Measurements from ENCODE around the gene AKAP12.
"Not testable (repeated sequence)": the region's sequence is repeated elsewhere in the genome, so short reads cannot be mapped to it uniquely, and the experiment has no call there.

AKAP12 gene

DNA sequence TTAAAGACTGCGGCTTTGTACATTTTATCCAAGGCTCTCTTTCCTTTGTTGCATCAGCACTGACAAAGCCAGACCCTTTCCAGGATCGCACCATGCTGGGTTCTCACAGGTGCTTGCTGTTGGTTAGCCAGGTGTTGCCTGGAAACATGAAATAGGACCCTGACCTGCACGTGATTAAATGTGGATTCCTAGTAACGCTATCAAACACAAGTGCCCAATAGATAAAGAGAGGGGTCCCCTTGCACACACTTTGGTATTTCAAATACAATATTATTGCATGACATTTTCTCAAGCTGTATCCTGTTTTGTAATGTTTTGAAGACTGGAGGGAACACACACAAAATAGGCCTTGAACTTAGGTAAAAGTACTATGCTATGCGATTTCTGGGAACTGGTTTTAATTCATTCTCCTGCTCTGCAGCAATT lies 73.3 kb downstream of the AKAP12 start:
- DNase-seq (ENCODE audit: low spot score) = no peak

- DNase-seq (ENCODE audit: low spot score) = not testable (repeated sequence)
These were observed 75.9 kb downstream of the AKAP12 start for GRCh38 chr6:151315661-151316060.

DNA sequence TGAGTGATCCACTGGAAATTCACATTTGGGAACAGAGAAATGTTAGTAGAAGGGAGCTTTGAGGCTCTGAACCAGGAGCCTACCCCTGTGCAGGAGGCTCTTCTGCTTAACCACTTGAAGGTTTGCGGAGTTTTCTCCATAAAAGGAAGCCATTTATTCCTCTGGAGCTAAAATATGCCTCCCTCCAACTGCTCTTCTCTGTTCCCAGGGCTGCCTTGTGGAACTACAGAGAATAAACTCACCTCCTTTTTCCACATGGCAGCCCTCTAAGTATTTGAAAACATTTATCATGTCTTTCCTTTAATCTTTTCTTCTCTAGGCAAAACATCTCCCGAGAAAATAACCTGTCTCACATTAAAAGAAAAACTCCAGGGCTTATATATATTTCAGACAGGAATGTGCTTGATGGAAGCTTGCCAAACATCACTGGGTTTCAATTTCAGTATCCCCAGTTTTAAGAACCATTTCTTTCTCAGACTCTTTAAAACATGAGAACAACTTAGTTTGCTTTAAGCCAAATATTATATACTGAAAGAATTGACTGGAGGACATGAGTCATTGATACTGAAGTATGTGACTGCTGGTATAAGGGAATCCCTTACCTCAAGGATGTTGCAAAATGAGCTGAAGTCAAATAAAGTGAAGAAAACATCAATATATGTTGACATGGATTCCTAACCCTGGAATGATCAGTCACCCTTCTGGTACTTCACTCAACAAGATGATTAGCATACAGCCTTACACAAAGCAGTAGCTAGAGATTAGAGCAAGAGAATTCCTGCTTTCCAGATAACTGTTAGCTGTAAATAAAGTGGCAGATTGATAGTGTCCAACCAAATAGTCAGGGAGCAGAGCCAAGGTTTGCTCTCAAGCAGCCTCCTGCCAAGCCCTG lies 77.6 kb downstream of the AKAP12 start:
- no peak for DNase-seq (ENCODE audit: low spot score)

- DNase-seq (ENCODE audit: low spot score) = no peak
These were observed 78.2 kb downstream of the AKAP12 start for GRCh38 chr6:151317995-151318365.

GRCh38 chr6:151320140-151320539 lies 80.4 kb downstream of the AKAP12 start:
- no peak for DNase-seq (ENCODE audit: low spot score)

GRCh38 chr6:151321438-151321837 lies 81.7 kb downstream of the AKAP12 start:
- no peak for DNase-seq (ENCODE audit: low spot score)

- no peak for DNase-seq (ENCODE audit: low spot score)
These were observed 82.8 kb downstream of the AKAP12 start for GRCh38 chr6:151322570-151322969.

- DNase-seq (ENCODE audit: low spot score) = peak; percentile 87
These were observed 84.2 kb downstream of the AKAP12 start for GRCh38 chr6:151323791-151324487.

GRCh38 chr6:151324488-151324825 lies 84.7 kb downstream of the AKAP12 start:
- DNase-seq (ENCODE audit: low spot score) = no peak

DNA sequence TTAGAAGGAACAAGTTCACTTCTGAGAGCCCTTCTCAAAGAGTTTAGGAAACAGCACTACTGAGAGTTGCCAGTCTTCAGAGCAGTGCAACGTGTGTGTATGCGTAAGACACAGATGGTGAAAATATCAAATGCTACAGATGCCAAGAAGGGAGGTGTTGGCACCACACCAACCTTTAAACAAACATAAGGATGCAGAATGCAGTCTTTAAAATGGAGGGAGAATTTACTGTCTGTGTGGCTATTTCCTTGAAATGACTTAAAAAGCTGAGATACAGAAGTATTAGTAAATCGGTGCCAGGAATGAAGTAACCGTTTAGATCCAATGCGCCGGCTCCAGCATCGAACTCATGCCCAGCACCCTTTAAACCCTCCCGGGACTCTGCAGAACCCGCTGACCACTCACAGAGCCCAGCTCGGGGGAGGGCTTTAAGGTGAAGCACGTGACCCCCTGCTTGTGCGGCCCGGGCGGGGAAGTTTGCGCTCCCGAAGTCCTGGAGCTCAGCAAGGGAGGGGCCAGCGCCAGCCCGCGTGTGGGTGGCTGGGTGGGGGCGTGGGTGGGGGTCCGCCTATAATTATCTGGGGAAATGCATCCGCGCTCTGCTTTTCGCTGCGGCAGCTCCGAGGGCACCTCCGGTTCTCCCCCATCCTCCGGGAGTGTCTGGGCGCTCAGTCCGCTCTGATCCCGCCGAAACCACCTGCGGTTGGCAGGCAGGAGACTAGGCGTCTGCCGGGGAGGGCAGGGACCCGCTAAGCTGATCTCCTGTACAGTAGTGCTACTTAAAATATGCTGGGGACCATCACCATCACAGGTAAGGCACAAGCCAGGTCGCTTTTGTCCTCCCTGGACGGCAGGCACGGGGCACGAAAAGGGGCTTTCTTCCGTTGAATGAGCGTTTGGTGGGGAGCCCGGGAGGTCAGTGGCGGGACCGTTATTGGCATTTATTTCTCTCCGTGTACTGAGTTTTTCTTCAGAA lies 85.6 kb downstream of the AKAP12 start:
- peak; percentile 76 for DNase-seq (ENCODE audit: low spot score)

- DNase-seq (ENCODE audit: low spot score) = no peak
These were observed 86.5 kb downstream of the AKAP12 start for GRCh38 chr6:151326116-151326825.

DNA sequence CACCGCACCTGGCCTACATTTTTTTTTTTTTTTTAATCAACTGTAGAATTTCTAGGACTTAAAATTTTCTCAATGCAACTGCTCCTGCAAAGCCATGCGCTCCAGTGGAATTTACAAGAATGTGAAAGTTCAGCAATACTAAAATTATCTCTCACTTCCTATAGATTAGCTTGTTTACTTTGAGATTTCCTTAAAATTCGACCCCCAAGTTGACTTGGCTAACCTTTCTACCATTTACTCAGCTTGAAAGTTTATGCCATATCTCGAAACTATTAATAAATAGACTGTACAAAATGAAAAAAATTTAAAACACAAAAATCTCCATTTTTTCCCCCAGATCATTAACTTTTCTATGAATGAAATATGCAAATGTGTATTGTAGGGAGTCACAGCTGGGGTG lies 87.3 kb downstream of the AKAP12 start:
- DNase-seq (ENCODE audit: low spot score) = no peak

- no peak for DNase-seq (ENCODE audit: low spot score)
These were observed 90.4 kb downstream of the AKAP12 start for GRCh38 chr6:151330130-151330696.

GRCh38 chr6:151335930-151336329 lies 96.2 kb downstream of the AKAP12 start:
- DNase-seq (ENCODE audit: low spot score) = no peak

DNA sequence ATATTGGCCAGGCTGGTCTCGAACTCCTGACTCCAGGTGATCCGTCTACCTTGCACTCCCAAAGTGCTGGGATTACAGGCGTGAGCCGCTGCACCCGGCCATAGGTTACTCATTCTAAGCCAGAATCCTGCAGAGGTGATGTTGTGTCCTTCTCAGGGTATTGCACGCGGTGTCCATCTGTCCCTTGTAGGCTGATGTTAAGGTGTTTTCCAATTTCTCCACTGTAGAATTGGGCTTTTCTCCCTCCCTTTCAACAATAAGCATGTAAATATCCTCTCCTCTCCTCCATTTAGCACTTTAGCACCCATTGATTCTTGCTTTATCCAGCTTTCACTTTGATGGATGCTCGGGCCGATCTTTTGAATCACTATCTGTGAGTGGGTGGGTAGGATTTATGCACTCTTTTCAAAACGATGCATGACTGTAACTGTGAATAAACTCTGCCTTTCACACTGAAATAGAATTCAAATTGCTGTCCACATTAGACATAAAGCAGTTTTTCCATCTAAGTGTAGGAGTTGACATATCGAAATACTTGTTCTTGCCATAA lies 99.0 kb downstream of the AKAP12 start:
- no peak for DNase-seq (ENCODE audit: low spot score)

DNA sequence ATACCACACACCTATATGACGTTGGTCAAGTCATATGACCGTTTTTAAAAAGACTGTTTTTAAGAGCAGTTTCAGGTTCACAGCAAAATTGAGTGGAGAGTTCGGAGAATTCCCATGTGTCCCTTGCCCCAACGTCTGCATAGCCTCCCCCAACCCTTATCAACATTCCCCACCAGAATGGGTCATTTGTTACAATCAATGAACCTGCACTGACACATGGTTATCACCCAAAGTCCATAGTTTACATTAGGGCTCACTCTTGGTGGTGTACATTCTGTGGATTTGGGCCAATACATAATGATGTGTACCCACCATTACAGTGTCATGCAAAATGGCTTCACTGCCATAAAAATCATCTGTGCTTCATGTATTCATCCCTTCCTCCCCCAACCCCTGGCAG lies 99.6 kb downstream of the AKAP12 start:
- DNase-seq (ENCODE audit: low spot score) = no peak

GRCh38 chr6:151340219-151340978 lies 100.6 kb downstream of the AKAP12 start:
- DNase-seq (ENCODE audit: low spot score) = no peak

DNA sequence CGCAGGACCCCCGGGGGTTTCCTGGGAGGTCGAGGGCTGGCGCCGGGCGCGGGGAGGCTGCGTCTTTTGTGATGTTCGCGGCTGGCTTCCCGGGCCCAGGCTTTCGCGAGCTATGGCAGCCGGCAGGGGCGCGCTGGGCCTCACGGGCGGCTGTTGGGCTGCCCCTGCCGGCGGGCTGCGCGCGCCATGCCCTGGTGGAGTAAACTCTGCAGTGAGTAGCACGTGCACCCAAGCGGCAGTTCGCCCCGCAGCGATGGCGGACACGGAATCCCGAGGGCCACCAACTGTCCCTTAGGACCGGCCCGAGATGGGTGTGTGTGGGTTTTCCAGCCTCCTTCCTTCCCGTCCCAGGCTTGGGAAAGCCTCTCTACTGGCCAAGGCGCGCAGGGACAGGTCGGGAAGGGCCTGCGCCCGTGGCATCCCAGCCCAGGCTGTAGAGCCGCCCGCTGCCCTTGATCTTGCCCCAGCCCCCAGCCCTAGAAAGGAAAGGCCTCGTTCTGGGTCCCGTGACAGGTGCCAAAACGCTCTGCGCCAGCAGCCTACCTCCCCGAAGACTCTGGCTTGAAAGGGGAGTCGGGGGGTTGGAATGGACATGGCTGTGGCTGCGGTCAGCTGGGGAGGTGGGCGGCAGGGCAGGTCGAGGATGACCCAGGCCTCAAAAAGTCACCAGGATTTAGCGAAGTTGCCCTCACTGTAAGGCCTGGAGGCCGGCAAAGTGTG lies 101.9 kb downstream of the AKAP12 start:
- no peak for DNase-seq (ENCODE audit: low spot score)

GRCh38 chr6:151342750-151343149 lies 103.0 kb downstream of the AKAP12 start:
- not testable (repeated sequence) for DNase-seq (ENCODE audit: low spot score)

All from kidney capillary endothelial cell (primary cell).